ENCODE results near the gene SHROOM2.
"Not testable (repeated sequence)": the region's sequence is repeated elsewhere in the genome, so short reads cannot be mapped to it uniquely, and the experiment has no call there.

Gene SHROOM2

GRCh38 chrX:9845578-9845952 lies 59.3 kb downstream of the SHROOM2 start:
- H3K9ac ChIP-seq (ENCODE audit: low read depth, low read length): no peak overlapping the region
- H3K36me3 ChIP-seq (ENCODE audit: control insufficient read depth, insufficient read depth, low read length): no peaks in the 10 kb centered on the region
- H3K4me3 ChIP-seq (ENCODE audit: low read depth, low read length): no peak overlapping the region
- no peaks in the 10 kb centered on the region for H3K9me3 ChIP-seq (ENCODE audit: control insufficient read depth, insufficient read depth, low read length)
- no peaks in the 10 kb centered on the region for H3K27me3 ChIP-seq (ENCODE audit: control insufficient read depth, insufficient read depth, low read length)
- peaks cover 8% of the 10 kb centered on the region for H3K4me1 ChIP-seq (ENCODE audit: control insufficient read depth, insufficient read depth, low read length)

- no peak overlapping the region for H3K9ac ChIP-seq (ENCODE audit: low read depth, low read length)
- no peak overlapping the region for H3K4me3 ChIP-seq (ENCODE audit: low read depth, low read length)
- no peaks in the 10 kb centered on the region for H3K36me3 ChIP-seq (ENCODE audit: control insufficient read depth, insufficient read depth, low read length)
- no peaks in the 10 kb centered on the region for H3K9me3 ChIP-seq (ENCODE audit: control insufficient read depth, insufficient read depth, low read length)
- peaks cover 8% of the 10 kb centered on the region for H3K4me1 ChIP-seq (ENCODE audit: control insufficient read depth, insufficient read depth, low read length)
- H3K27me3 ChIP-seq (ENCODE audit: control insufficient read depth, insufficient read depth, low read length): no peaks in the 10 kb centered on the region
These were observed 60.4 kb downstream of the SHROOM2 start for GRCh38 chrX:9846631-9847030.

DNA sequence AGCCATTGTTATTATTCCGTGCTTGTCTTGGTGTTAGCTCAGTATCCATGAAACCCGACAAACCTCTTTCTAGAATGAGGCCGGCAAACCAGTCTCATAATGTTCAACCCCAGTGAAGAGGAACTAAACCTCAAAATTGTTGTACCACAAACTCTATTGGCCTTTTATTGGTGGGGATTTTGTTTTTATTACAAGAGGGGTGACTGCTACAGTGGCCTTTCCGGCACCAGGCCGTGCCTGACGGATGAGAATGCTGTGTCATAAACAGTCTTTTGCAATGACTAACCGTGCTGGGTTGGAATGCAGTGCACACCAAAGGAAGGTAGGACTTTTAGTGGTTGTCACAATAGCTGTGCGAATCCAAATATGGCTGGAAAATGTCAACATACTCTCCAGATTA lies 60.8 kb downstream of the SHROOM2 start:
- no peaks in the 10 kb centered on the region for H3K36me3 ChIP-seq (ENCODE audit: control insufficient read depth, insufficient read depth, low read length)
- H3K4me1 ChIP-seq (ENCODE audit: control insufficient read depth, insufficient read depth, low read length): peaks cover 8% of the 10 kb centered on the region
- no peak overlapping the region for H3K9ac ChIP-seq (ENCODE audit: low read depth, low read length)
- no peaks in the 10 kb centered on the region for H3K27me3 ChIP-seq (ENCODE audit: control insufficient read depth, insufficient read depth, low read length)
- H3K9me3 ChIP-seq (ENCODE audit: control insufficient read depth, insufficient read depth, low read length): no peaks in the 10 kb centered on the region
- no peak overlapping the region for H3K4me3 ChIP-seq (ENCODE audit: low read depth, low read length)

DNA sequence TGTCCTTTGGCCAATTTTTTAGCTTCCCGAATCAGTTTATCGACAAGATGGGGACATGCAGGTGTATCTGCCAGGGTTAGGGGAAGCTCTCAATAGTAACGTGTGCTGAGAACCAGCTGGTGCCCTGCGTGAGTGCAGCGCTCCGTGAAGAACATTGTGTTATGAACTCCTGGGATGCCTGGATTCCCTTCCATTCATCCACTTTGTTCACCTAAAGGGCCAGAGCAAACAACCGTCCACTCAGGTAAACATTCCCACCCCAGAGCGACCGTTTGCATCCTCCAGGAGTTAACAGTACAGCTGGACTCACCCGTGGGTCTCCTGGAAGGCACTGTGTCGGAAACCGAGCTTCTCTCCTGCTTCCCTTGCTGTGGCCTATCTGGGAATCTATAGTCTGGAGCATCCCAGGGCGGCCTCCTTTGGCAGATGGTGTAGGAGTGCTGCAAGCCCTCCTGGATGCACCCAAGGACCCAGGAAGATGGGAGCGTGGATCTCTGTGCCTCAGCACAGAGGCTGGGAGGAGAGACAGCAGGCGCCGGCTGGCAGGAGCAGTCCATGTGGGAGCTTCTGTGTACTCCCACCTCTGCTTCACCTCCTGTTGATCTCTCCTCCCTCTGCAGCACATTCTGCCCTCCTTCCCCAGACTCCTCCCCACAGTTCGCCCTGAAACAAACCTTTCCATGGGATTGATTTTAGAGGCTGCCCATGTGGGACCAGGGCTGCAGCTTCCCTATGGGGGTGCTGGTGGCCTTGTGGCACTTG lies 62.7 kb downstream of the SHROOM2 start:
- Histone ChIP-seq H3K27me3 (ENCODE audit: control insufficient read depth, insufficient read depth, low read length) (no peaks in the 10 kb centered on the region), H3K9ac (ENCODE audit: low read depth, low read length) (no peak overlapping the region), H3K4me1 (ENCODE audit: control insufficient read depth, insufficient read depth, low read length) (peaks cover 2% of the 10 kb centered on the region), H3K4me3 (ENCODE audit: low read depth, low read length) (no peak overlapping the region), H3K36me3 (ENCODE audit: control insufficient read depth, insufficient read depth, low read length) (no peaks in the 10 kb centered on the region), H3K9me3 (ENCODE audit: control insufficient read depth, insufficient read depth, low read length) (no peaks in the 10 kb centered on the region)

GRCh38 chrX:9851890-9852289 lies 65.7 kb downstream of the SHROOM2 start:
- Histone ChIP-seq H3K36me3 (ENCODE audit: control insufficient read depth, insufficient read depth, low read length) (no peaks in the 10 kb centered on the region), H3K4me3 (ENCODE audit: low read depth, low read length) (no peak overlapping the region), H3K27me3 (ENCODE audit: control insufficient read depth, insufficient read depth, low read length) (no peaks in the 10 kb centered on the region), H3K9ac (ENCODE audit: low read depth, low read length) (no peak overlapping the region), H3K4me1 (ENCODE audit: control insufficient read depth, insufficient read depth, low read length) (no peaks in the 10 kb centered on the region), H3K9me3 (ENCODE audit: control insufficient read depth, insufficient read depth, low read length) (no peaks in the 10 kb centered on the region)

GRCh38 chrX:9853307-9853706 lies 67.1 kb downstream of the SHROOM2 start:
- Histone ChIP-seq H3K9me3 (ENCODE audit: control insufficient read depth, insufficient read depth, low read length) (no peaks in the 10 kb centered on the region), H3K36me3 (ENCODE audit: control insufficient read depth, insufficient read depth, low read length) (peaks cover 3% of the 10 kb centered on the region), H3K9ac (ENCODE audit: low read depth, low read length) (no peak overlapping the region), H3K4me3 (ENCODE audit: low read depth, low read length) (no peak overlapping the region), H3K27me3 (ENCODE audit: control insufficient read depth, insufficient read depth, low read length) (no peaks in the 10 kb centered on the region), H3K4me1 (ENCODE audit: control insufficient read depth, insufficient read depth, low read length) (no peaks in the 10 kb centered on the region)

DNA sequence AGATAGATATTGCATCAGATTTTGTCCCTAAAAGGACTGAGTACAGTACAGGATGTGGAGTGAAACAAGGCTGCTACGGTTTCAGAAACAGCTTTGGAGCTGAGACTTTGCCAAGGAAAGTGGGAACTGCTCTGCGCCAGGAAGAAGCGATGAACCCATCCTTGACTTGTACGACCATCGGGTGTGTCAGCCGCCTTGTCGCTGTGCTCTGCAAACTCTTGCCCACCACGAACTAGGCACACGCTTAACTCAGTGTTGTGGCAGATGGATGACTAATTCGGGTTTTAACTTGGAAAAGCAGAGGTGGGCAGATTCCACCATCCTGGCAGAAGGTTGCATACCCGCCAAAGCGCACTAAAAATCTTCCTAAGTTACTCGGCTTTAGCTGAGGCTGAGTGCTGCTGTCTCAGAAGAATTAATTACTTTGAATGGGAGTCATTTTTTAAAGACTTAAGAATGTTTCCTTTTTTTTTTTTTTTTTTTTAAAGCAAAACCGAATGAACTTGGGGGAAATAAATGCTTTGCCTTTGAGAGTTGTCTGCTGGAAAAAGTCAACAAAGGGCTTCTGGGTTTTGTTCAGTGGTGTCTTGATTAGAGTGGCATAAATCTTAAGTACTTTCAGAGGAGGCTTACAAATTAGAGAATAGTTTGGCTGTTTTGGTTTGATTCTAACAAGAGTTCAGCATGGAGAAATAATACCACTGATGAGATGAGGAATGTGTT lies 69.5 kb downstream of the SHROOM2 start:
- Histone ChIP-seq H3K4me1 (ENCODE audit: control insufficient read depth, insufficient read depth, low read length) (no peaks in the 10 kb centered on the region), H3K9ac (ENCODE audit: low read depth, low read length) (no peak overlapping the region), H3K36me3 (ENCODE audit: control insufficient read depth, insufficient read depth, low read length) (peaks cover 4% of the 10 kb centered on the region), H3K9me3 (ENCODE audit: control insufficient read depth, insufficient read depth, low read length) (no peaks in the 10 kb centered on the region), H3K27me3 (ENCODE audit: control insufficient read depth, insufficient read depth, low read length) (no peaks in the 10 kb centered on the region), H3K4me3 (ENCODE audit: low read depth, low read length) (no peak overlapping the region)

DNA sequence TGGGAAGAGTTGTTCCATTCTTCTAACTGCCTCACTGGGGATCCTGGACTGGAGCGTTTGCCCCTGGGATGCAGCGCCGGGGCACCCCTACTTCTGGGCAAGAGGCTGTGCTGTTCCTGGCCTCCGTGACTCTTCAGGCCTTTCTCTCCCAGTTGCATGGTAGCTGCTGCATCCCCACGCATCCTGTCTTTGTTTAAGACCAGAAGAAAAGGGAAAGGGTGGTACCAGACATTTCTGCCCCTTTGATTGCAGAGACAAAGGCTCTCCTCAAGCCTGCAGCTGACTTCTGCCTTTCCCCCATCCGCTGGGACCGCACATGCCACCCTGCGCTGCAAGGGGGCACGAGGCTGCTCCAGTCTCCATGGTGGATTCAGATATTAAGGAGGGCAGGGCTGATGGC lies 70.4 kb downstream of the SHROOM2 start:
- H3K9ac ChIP-seq (ENCODE audit: low read depth, low read length): no peak overlapping the region
- peaks cover 4% of the 10 kb centered on the region for H3K36me3 ChIP-seq (ENCODE audit: control insufficient read depth, insufficient read depth, low read length)
- H3K4me1 ChIP-seq (ENCODE audit: control insufficient read depth, insufficient read depth, low read length): no peaks in the 10 kb centered on the region
- no peaks in the 10 kb centered on the region for H3K27me3 ChIP-seq (ENCODE audit: control insufficient read depth, insufficient read depth, low read length)
- H3K9me3 ChIP-seq (ENCODE audit: control insufficient read depth, insufficient read depth, low read length): no peaks in the 10 kb centered on the region
- H3K4me3 ChIP-seq (ENCODE audit: low read depth, low read length): no peak overlapping the region

DNA sequence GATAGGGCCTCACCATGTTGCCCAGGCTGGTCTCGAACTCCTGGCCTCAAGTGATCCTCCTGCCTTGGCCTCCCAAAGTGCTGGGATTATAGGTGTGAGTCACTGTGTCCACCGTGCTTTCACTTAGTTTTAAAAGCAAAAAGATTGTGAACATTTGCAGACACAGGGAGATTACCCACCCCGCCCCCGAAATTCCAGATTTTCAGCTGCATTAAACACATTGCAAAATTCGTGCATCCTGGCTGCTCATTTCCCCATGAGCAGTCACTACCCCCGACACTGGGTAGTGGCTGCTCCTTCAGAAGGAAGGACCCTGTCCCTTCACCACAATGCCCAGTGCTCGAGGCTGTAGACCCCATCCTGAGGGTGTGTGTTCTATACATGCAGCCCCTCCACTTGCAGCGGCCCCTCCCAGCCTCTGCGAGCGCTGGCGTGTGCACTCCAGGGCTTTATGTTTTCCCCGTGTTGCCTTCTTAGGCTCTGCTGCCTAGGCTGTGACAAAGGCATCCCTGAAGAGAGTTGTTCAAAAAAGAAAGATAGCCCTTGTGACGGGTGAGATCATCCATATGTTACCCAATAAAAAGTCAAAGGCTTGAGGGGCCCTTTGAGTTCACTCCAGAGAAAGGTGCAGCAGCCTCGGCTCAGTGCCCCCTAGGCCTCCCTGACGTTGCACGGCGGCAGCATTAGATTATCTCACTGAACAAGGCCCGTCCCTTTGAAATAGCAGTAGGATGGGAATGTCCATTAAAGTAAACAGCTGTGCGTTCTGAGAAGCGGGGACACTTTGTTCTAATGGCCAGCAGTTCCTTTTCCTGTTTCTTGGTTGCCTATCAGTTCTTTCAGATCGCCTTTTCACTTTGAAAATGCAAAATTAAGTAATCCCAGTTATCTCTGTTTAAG lies 71.6 kb downstream of the SHROOM2 start:
- H3K4me3 ChIP-seq (ENCODE audit: low read depth, low read length): no peak overlapping the region
- no peaks in the 10 kb centered on the region for H3K27me3 ChIP-seq (ENCODE audit: control insufficient read depth, insufficient read depth, low read length)
- H3K9ac ChIP-seq (ENCODE audit: low read depth, low read length): no peak overlapping the region
- peaks cover 4% of the 10 kb centered on the region for H3K36me3 ChIP-seq (ENCODE audit: control insufficient read depth, insufficient read depth, low read length)
- H3K9me3 ChIP-seq (ENCODE audit: control insufficient read depth, insufficient read depth, low read length): no peaks in the 10 kb centered on the region
- no peaks in the 10 kb centered on the region for H3K4me1 ChIP-seq (ENCODE audit: control insufficient read depth, insufficient read depth, low read length)

DNA sequence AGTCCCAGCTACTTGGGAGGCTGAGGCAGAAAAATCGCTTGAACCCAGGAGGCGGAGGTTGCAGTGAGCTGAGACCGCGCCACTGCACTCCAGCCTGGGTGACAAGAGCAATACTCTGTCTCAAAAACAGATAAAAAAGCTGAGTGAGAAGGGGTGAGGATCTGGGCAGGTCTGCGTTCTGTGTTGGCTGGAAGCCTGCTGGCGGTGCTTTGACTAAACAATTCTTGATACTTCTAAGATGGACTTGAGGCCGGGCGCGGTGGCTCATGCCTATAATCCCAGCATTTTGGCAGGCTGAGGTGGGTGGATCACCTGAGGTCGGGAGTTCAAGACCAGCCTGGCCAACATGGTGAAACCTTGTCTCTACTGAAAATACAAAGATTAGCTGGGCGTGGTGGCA lies 72.5 kb downstream of the SHROOM2 start:
- H3K4me1 ChIP-seq (ENCODE audit: control insufficient read depth, insufficient read depth, low read length); H3K4me3 ChIP-seq (ENCODE audit: low read depth, low read length); H3K9me3 ChIP-seq (ENCODE audit: control insufficient read depth, insufficient read depth, low read length); H3K36me3 ChIP-seq (ENCODE audit: control insufficient read depth, insufficient read depth, low read length); H3K27me3 ChIP-seq (ENCODE audit: control insufficient read depth, insufficient read depth, low read length); H3K9ac ChIP-seq (ENCODE audit: low read depth, low read length): not testable (repeated sequence)

DNA sequence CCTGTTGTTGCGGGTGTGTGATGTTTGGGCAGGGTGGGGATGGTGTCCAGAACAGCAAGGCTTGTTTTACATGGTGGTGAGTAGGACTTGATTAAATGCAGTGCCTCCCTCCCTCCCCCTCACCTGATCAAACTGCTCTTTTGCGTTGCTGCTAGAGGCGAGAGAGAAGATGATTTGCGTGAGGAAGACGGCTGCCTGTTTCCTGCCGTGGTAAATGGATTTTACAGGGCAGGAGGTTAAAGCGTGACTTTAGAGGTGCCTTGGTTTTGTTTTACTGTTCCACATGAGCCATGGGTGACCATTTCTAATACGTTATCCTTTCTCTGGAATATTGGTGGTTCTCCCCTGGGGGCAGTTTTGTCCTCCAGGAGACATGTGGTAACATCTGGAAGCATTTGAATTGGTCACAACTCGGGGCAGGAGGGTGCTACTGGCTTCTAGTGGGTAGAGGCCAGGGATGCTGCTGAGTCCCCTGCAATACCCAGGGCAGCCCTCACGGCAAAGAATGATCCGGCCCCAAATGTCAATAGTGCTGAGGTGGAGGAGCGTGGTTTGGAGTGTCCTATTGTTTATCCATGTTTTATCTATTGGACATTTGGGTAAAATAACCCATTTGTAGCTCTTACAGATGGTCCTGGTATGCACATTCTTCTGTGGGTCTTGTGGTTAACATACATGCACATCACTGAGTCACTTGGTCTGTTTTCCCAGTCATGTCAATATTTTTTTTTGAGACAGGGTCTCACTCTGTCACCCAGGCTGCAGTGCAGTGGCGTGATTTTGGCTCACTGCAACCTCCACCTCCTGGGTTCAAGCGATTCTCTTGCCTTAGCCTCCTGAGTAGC lies 73.7 kb downstream of the SHROOM2 start:
- Histone ChIP-seq H3K9ac (ENCODE audit: low read depth, low read length) (no peak overlapping the region), H3K36me3 (ENCODE audit: control insufficient read depth, insufficient read depth, low read length) (peaks cover 4% of the 10 kb centered on the region), H3K27me3 (ENCODE audit: control insufficient read depth, insufficient read depth, low read length) (no peaks in the 10 kb centered on the region), H3K4me3 (ENCODE audit: low read depth, low read length) (no peak overlapping the region), H3K4me1 (ENCODE audit: control insufficient read depth, insufficient read depth, low read length) (no peaks in the 10 kb centered on the region), H3K9me3 (ENCODE audit: control insufficient read depth, insufficient read depth, low read length) (no peaks in the 10 kb centered on the region)

Measured in iPS-15b (cell line).